HL-60 (cell line): ENCODE data around the gene CACNA1H.

Experiments used
- DNase-seq, 2 experiments: peaks; one replicate each; pipeline ENCODE4 v3.0.0-alpha.2; 2010 to 2020; ENCODE audit warnings: low read depth in 1 of 2, low spot score in 1 of 2
- H3K27ac ChIP-seq: fragments of 250-450 bp; sonication (Bioruptor Pico); replicated peaks from 2 replicates; pipeline ENCODE4 v1.5.1; 2020; ENCODE audit warnings: mild to moderate bottlenecking, moderate library complexity
- H3K27me3 ChIP-seq: fragments of 250-450 bp; sonication (Bioruptor Pico); 2 replicates; pipeline ENCODE4 v1.5.1; 2021; ENCODE audit warnings: mild to moderate bottlenecking, moderate library complexity; ENCODE audit not compliant: insufficient read depth, poor library complexity, severe bottlenecking
- H3K4me3 ChIP-seq: replicated peaks from 2 replicates; pipeline ENCODE4 v1.5.1; 2011; ENCODE audit warnings: mild to moderate bottlenecking, control low read depth, low read length; ENCODE audit not compliant: insufficient read depth
- GABPA ChIP-seq: IDR thresholded peaks from 2 replicates; pipeline ENCODE4 v1.6.1; 2012; ENCODE audit warnings: low read depth
- POLR2AphosphoS5 ChIP-seq: IDR thresholded peaks from 2 replicates; pipeline ENCODE4 v1.6.1; 2012; ENCODE audit warnings: low read depth
- SPI1 ChIP-seq: IDR thresholded peaks from 2 replicates; pipeline ENCODE4 v1.6.1; 2012; ENCODE audit warnings: low read depth, mild to moderate bottlenecking, borderline replicate concordance
- TF ChIP-seq, protein P1 (sequence below): IDR thresholded peaks from one replicate; pipeline ENCODE4 v1.5.1; 2011; ENCODE audit warnings: low read length, control low read depth, inconsistent platforms; ENCODE audit not compliant: insufficient read depth
- TF ChIP-seq, protein P2 (sequence below): IDR thresholded peaks from 2 replicates; pipeline ENCODE4 v1.6.1; 2012; ENCODE audit warnings: low read depth; ENCODE audit not compliant: insufficient replicate concordance

CACNA1H gene

GRCh38 chr16:1123525-1124230, 29.2 kb upstream of the CACNA1H start:
- H3K27ac ChIP-seq: no peak overlapping the region
- H3K27me3 ChIP-seq: peaks cover 7% of the 10 kb centered on the region
- TF ChIP-seq SPI1 (no peak), GABPA (no peak), POLR2AphosphoS5 (no peak)
- TF ChIP-seq, protein P1, sequence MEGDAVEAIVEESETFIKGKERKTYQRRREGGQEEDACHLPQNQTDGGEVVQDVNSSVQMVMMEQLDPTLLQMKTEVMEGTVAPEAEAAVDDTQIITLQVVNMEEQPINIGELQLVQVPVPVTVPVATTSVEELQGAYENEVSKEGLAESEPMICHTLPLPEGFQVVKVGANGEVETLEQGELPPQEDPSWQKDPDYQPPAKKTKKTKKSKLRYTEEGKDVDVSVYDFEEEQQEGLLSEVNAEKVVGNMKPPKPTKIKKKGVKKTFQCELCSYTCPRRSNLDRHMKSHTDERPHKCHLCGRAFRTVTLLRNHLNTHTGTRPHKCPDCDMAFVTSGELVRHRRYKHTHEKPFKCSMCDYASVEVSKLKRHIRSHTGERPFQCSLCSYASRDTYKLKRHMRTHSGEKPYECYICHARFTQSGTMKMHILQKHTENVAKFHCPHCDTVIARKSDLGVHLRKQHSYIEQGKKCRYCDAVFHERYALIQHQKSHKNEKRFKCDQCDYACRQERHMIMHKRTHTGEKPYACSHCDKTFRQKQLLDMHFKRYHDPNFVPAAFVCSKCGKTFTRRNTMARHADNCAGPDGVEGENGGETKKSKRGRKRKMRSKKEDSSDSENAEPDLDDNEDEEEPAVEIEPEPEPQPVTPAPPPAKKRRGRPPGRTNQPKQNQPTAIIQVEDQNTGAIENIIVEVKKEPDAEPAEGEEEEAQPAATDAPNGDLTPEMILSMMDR: no peak
- TF ChIP-seq, protein P2, sequence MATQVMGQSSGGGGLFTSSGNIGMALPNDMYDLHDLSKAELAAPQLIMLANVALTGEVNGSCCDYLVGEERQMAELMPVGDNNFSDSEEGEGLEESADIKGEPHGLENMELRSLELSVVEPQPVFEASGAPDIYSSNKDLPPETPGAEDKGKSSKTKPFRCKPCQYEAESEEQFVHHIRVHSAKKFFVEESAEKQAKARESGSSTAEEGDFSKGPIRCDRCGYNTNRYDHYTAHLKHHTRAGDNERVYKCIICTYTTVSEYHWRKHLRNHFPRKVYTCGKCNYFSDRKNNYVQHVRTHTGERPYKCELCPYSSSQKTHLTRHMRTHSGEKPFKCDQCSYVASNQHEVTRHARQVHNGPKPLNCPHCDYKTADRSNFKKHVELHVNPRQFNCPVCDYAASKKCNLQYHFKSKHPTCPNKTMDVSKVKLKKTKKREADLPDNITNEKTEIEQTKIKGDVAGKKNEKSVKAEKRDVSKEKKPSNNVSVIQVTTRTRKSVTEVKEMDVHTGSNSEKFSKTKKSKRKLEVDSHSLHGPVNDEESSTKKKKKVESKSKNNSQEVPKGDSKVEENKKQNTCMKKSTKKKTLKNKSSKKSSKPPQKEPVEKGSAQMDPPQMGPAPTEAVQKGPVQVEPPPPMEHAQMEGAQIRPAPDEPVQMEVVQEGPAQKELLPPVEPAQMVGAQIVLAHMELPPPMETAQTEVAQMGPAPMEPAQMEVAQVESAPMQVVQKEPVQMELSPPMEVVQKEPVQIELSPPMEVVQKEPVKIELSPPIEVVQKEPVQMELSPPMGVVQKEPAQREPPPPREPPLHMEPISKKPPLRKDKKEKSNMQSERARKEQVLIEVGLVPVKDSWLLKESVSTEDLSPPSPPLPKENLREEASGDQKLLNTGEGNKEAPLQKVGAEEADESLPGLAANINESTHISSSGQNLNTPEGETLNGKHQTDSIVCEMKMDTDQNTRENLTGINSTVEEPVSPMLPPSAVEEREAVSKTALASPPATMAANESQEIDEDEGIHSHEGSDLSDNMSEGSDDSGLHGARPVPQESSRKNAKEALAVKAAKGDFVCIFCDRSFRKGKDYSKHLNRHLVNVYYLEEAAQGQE: no peak
- H3K4me3 ChIP-seq: no peak overlapping the region
- no peak for DNase-seq

GRCh38 chr16:1124291-1124690, 28.6 kb upstream of the CACNA1H start:
- Histone ChIP-seq H3K27me3 (peaks cover 7% of the 10 kb centered on the region), H3K27ac (no peak overlapping the region), H3K4me3 (no peak overlapping the region)
- DNase-seq: no peak
- no peak for TF ChIP-seq GABPA
- TF ChIP-seq, protein P2: no peak
- no peak for TF ChIP-seq POLR2AphosphoS5
- TF ChIP-seq SPI1: no peak
- TF ChIP-seq, protein P1: no peak

- H3K27me3 ChIP-seq: peaks cover 5% of the 10 kb centered on the region
- DNase-seq: no peak
- no peak overlapping the region for H3K27ac ChIP-seq
- TF ChIP-seq, protein P1: no peak
- TF ChIP-seq, protein P2: no peak
- no peak overlapping the region for H3K4me3 ChIP-seq
Observed at GRCh38 chr16:1124795-1125194, 28.1 kb upstream of the CACNA1H start.
